ENCODE measurements around the gene COX14. TPM values are rescaled to one million over a fixed set of nuclear protein-coding genes. Genes with fewer than 3 reads are reported as not detected.

Gene COX14
- total RNA-seq, 1 experiment from 2014 or later: 74.5 TPM

GRCh38 chr12:50132505-50133135 lies 20.6 kb downstream of the COX14 start:
- H3K4me1 ChIP-seq (ENCODE audit: control insufficient read depth, insufficient read depth, low read length): no peaks in the 10 kb centered on the region
- no peaks in the 10 kb centered on the region for H3K9me3 ChIP-seq (ENCODE audit: control insufficient read depth, insufficient read depth, low read depth, low read length)
- ATAC-seq (no peak), DNase-seq (ENCODE audit: low read depth, low spot score) (no peak)
- H3K27me3 ChIP-seq (ENCODE audit: control insufficient read depth, insufficient read depth, low read length): no peaks in the 10 kb centered on the region
- H3K4me3 ChIP-seq (ENCODE audit: low read depth in 2 of 2, low read length in 2 of 2): no peak overlapping the region
- TF ChIP-seq TCF7L2 (IDR thresholded peaks at IDR 0.05; ENCODE audit: low read depth, low read length): no peak
- ChIA-PET POLR2A (no interaction called here), CTCF (interaction anchor here (0.6 kb wide), 2 partner anchors 22 to 100 kb away, joined by 3 read pairs; no protein-coding TSS in a partner anchor)
- no peak overlapping the region for H3K27ac ChIP-seq (ENCODE audit: low read length)
- H3K36me3 ChIP-seq (ENCODE audit: control insufficient read depth, insufficient read depth, low read length): peaks cover 10% of the 10 kb centered on the region
- intact Hi-C loops (cut with micrococcal nuclease; ENCODE audit: unreplicated experiment) (no loop called here), in situ Hi-C loops (cut with HindIII; ENCODE audit: low pct_unique_long_range_greater_than_20kb, low sequenced_read_pairs) (no loop called here)
- no TSS peak for BruUV-seq (replicated peaks)

DNA sequence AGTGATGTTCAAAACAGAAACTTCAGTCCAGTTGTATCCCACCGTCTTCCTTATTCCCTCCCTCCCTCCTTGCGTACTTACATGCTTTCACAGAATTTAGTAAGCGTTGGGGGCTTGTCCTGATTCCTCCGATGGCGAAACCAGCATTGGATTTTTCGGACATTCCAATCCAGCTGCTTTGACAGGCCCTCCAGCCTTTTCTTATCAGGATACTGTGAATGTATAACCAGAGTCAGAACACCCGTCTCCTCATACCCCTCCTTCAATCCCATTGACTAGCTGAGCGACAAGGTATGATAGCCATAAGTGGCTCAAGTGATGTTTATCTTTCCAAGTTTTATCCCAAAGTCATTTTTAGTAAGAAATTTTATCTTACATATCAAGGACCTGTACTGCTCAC lies 31.0 kb downstream of the COX14 start:
- BruUV-seq (replicated peaks): no TSS peak
- intact Hi-C loops (cut with micrococcal nuclease; ENCODE audit: unreplicated experiment): no loop called here
- DNase-seq (ENCODE audit: low read depth, low spot score): no peak
- no peak overlapping the region for H3K27ac ChIP-seq (ENCODE audit: low read length)
- no peaks in the 10 kb centered on the region for H3K27me3 ChIP-seq (ENCODE audit: control insufficient read depth, insufficient read depth, low read length)
- no peak for ATAC-seq
- ChIA-PET POLR2A (interaction anchor here (0.6 to 0.7 kb wide), 2 partner anchors 14 to 20 kb away, joined by 5 to 8 read pairs; no protein-coding TSS in a partner anchor), CTCF (no interaction called here)
- no peaks in the 10 kb centered on the region; the same call in 1 of the 2 replicates for H3K36me3 ChIP-seq (ENCODE audit: control insufficient read depth, insufficient read depth, low read length)
- no peak for TF ChIP-seq SIN3A (IDR thresholded peaks at IDR 0.05; ENCODE audit: borderline replicate concordance, insufficient read depth, low read depth, low read length)
- TF ChIP-seq, protein P1, sequence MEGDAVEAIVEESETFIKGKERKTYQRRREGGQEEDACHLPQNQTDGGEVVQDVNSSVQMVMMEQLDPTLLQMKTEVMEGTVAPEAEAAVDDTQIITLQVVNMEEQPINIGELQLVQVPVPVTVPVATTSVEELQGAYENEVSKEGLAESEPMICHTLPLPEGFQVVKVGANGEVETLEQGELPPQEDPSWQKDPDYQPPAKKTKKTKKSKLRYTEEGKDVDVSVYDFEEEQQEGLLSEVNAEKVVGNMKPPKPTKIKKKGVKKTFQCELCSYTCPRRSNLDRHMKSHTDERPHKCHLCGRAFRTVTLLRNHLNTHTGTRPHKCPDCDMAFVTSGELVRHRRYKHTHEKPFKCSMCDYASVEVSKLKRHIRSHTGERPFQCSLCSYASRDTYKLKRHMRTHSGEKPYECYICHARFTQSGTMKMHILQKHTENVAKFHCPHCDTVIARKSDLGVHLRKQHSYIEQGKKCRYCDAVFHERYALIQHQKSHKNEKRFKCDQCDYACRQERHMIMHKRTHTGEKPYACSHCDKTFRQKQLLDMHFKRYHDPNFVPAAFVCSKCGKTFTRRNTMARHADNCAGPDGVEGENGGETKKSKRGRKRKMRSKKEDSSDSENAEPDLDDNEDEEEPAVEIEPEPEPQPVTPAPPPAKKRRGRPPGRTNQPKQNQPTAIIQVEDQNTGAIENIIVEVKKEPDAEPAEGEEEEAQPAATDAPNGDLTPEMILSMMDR (IDR thresholded peaks at IDR 0.05): no peak
- no peak for TF ChIP-seq REST (IDR thresholded peaks at IDR 0.05; ENCODE audit: insufficient read depth in 1 of 2, low read depth in 2 of 2, low read length in 1 of 2)
- no peak for TF ChIP-seq POLR2AphosphoS5 (IDR thresholded peaks at IDR 0.05; ENCODE audit: low read depth, low read length)
- TF ChIP-seq TCF7L2 (IDR thresholded peaks at IDR 0.05; ENCODE audit: low read depth, low read length): no peak
- no peaks in the 10 kb centered on the region for H3K9me3 ChIP-seq (ENCODE audit: control insufficient read depth, insufficient read depth, low read depth, low read length)
- H3K4me3 ChIP-seq (ENCODE audit: low read depth in 2 of 2, low read length in 2 of 2): no peak overlapping the region
- in situ Hi-C loops (cut with HindIII; ENCODE audit: low pct_unique_long_range_greater_than_20kb, low sequenced_read_pairs): no loop called here
- peaks cover 4% of the 10 kb centered on the region; the same call in 1 of the 2 replicates for H3K4me1 ChIP-seq (ENCODE audit: control insufficient read depth, insufficient read depth, low read length)

GRCh38 chr12:50145439-50145838 lies 33.4 kb downstream of the COX14 start:
- CTCF ChIA-PET: no interaction called here
- DNase-seq (ENCODE audit: low read depth, low spot score) (no peak), ATAC-seq (no peak)
- intact Hi-C loops (cut with micrococcal nuclease; ENCODE audit: unreplicated experiment) (no loop called here), in situ Hi-C loops (cut with HindIII; ENCODE audit: low pct_unique_long_range_greater_than_20kb, low sequenced_read_pairs) (no loop called here)
- Histone ChIP-seq H3K9me3 (ENCODE audit: control insufficient read depth, insufficient read depth, low read depth, low read length) (no peaks in the 10 kb centered on the region), H3K36me3 (ENCODE audit: control insufficient read depth, insufficient read depth, low read length) (no peaks in the 10 kb centered on the region), H3K27me3 (ENCODE audit: control insufficient read depth, insufficient read depth, low read length) (no peaks in the 10 kb centered on the region), H3K4me3 (ENCODE audit: low read depth in 2 of 2, low read length in 2 of 2) (no peak overlapping the region), H3K27ac (ENCODE audit: low read length) (no peak overlapping the region), H3K4me1 (ENCODE audit: control insufficient read depth, insufficient read depth, low read length) (peaks cover 4% of the 10 kb centered on the region; the same call in 1 of the 2 replicates)
- POLR2A ChIA-PET: interaction anchor here (0.6 kb wide), 1 partner anchor 75 kb away, joined by 3 read pairs; no protein-coding TSS in a partner anchor
- TF ChIP-seq TCF7L2 (IDR thresholded peaks at IDR 0.05; ENCODE audit: low read depth, low read length): no peak
- TF ChIP-seq, protein P1 (IDR thresholded peaks at IDR 0.05): no peak
- TF ChIP-seq REST (IDR thresholded peaks at IDR 0.05; ENCODE audit: insufficient read depth in 1 of 2, low read depth in 2 of 2, low read length in 1 of 2): no peak
- TF ChIP-seq POLR2AphosphoS5 (IDR thresholded peaks at IDR 0.05; ENCODE audit: low read depth, low read length): no peak
- TF ChIP-seq SIN3A (IDR thresholded peaks at IDR 0.05; ENCODE audit: borderline replicate concordance, insufficient read depth, low read depth, low read length): no peak
- no TSS peak for BruUV-seq (replicated peaks)
